Heart left ventricle (tissue), 16 donors: ENCODE measurements around the gene PAK4. TPM values are rescaled to one million over a fixed set of nuclear protein-coding genes. Genes with fewer than 3 reads are reported as not detected.

Experiments used
- ATAC-seq, 4 donors: fragments of 200-7000 bp; cut with Tn5 transposase; one replicate each; pipeline ENCODE4 v1.9.1; 2020 to 2022; ENCODE audit warnings: moderate library complexity in 4 of 4, mild to moderate bottlenecking in 3 of 4, moderate number of reproducible peaks in 1 of 4
- DNase-seq, 5 donors: peaks; one replicate each; pipeline ENCODE4 v3.0.0-alpha.2; 2020
- H3K27ac ChIP-seq, 12 donors: fragments of 200-600 bp; sonication (generic) in 4 of 12; one replicate each; pipeline versions ENCODE4 v1.5.0 to v1.8.0; 2016 to 2022; ENCODE audit warnings: mild to moderate bottlenecking in 2 of 12
- H3K27me3 ChIP-seq, 9 donors: fragments of 200-600 bp; sonication (generic) in 2 of 9; one replicate each; pipeline versions ENCODE4 v1.5.1 to v1.8.0; 2016 to 2022; ENCODE audit warnings: mild to moderate bottlenecking in 3 of 9
- H3K36me3 ChIP-seq, 9 donors: fragments of 200-600 bp; sonication (generic) in 2 of 9; one replicate each; pipeline versions ENCODE4 v1.5.0 to v1.8.0; 2018 to 2022; ENCODE audit warnings: mild to moderate bottlenecking in 2 of 9
- H3K4me1 ChIP-seq, 12 donors: fragments of 200-600 bp; sonication (generic) in 4 of 12; one replicate each; pipeline versions ENCODE4 v1.5.0 to v1.8.0; 2016 to 2022; ENCODE audit warnings: mild to moderate bottlenecking in 3 of 12
- H3K4me3 ChIP-seq, 12 donors: fragments of 200-600 bp; sonication (generic) in 4 of 12; one replicate each; pipeline versions ENCODE4 v1.5.0 to v1.8.0; 2017 to 2022; ENCODE audit warnings: mild to moderate bottlenecking in 9 of 12, moderate library complexity in 4 of 12
- H3K9me3 ChIP-seq, 12 donors: fragments of 200-600 bp; sonication (generic) in 4 of 12; one replicate each; pipeline versions ENCODE4 v1.5.0 to v1.8.0; 2016 to 2022; ENCODE audit warnings: mild to moderate bottlenecking in 1 of 12
- POLR2A ChIP-seq, 2 donors: fragments of 450-650 bp; IDR thresholded peaks; one replicate each; pipeline ENCODE4 v1.6.1; 2017; ENCODE audit warnings: antibody characterized with exemption in 2 of 2, mild to moderate bottlenecking in 2 of 2, moderate library complexity in 2 of 2
- WGBS, 4 donors: extraction: QIAGEN DNeasy Blood & Tissue Kit in 2 of 4; methylation state at CpG; one replicate each; pipeline versions ENCODE4 v1.1.5 to v1.1.7; 2013 to 2018; 5-methylcytosine and 5-hydroxymethylcytosine counted together
- intact Hi-C, 10 donors: fragments of 100-400 bp; cut with DNase I; formaldehyde crosslinking; loops; one replicate each; pipeline versions ENCODE4 v1.11.1 to v1.14.2; 2022
- polyA plus RNA-seq, 2 donors: library from polyadenylated mRNA; stranded (reverse); fragments of 200-250 nt; gene quantifications; one replicate each; pipeline ENCODE4 v1.2.3, GENCODE V29; 2013
- total RNA-seq, 9 donors: library from RNA; depleted of rRNA in 2 of 9; stranded (reverse); fragments of >200 nt in 2 of 9; fragmentation: NEBNext Ultra II Directional in 3 of 9; extraction: Animal tissue kit (Norgen Biotek cat#: 25700) in 3 of 9; gene quantifications; one replicate each; pipeline versions ENCODE4 v1.1.0 to v1.2.4, GENCODE V29; 2016 to 2023
- TF ChIP-seq, protein P1 (sequence below), 12 donors: fragments of 200-600 bp; sonication (generic) in 4 of 12; IDR thresholded peaks; one replicate each; pipeline versions ENCODE4 v1.5.0 to v1.8.0; 2018 to 2022; ENCODE audit warnings: antibody characterized with exemption in 12 of 12, mild to moderate bottlenecking in 5 of 12
- donor health status: ischemic (EF 13 %, LVEDD 7.1; RV severe dilation, severe dysfunction).
- donor health status: healthy with polysubstance abuse.
- donor health status: DM: no; HTN: yes; CAD: no.
- donor health status: DM: no; HTN: no; CAD: no.
- donor health status: ischemic (EF 25% LVEDD 6.9; RV normal size, moderate dysfunction).
- donor health status: ischemic (EF 25% LVEDD 5.7; RV mildly dilated, moderate dysfunction).
- donor health status: healthy.
- donor health status: DM: yes; HTN: yes; CAD: no.
- donor health status: ischemic (EF 35%, LVEDD 5.7; RV mildly dilated, moderate dysfunction).
- donor health status: nonischemic (EF 11% LVEDD 7.7; RV severe dilation, severe dysfunction).
- donor health status: DM: yes; HTN: yes; CAD: no.
- donor health status: PGD.
- donor health status: ischemic (EF 29% LVEDD 5.4; RV normal size, mild dysfunction).
- donor health status: nonischemic (EF 23%, LVEDD 6.1; RV moderate dilation, normal function).

PAK4 gene
- total and polyA plus RNA-seq, 11 donors, result 9.5 to 25.8 (median 16.2) TPM

DNA sequence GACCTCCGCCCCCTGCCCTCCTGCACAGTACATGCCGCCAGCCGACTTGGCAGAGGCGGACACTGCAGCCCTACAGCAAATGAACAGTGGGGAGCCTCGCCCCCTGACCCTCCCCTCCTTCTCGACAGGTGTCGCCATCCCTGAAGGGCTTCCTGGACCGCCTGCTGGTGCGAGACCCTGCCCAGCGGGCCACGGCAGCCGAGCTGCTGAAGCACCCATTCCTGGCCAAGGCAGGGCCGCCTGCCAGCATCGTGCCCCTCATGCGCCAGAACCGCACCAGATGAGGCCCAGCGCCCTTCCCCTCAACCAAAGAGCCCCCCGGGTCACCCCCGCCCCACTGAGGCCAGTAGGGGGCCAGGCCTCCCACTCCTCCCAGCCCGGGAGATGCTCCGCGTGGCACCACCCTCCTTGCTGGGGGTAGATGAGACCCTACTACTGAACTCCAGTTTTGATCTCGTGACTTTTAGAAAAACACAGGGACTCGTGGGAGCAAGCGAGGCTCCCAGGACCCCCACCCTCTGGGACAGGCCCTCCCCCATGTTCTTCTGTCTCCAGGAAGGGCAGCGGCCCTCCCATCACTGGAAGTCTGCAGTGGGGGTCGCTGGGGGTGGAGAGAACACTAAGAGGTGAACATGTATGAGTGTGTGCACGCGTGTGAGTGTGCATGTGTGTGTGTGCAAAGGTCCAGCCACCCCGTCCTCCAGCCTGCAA lies 52.9 kb downstream of the PAK4 start:
- no peak for TF ChIP-seq POLR2A (IDR thresholded peaks at IDR 0.05)
- TF ChIP-seq, protein P1, sequence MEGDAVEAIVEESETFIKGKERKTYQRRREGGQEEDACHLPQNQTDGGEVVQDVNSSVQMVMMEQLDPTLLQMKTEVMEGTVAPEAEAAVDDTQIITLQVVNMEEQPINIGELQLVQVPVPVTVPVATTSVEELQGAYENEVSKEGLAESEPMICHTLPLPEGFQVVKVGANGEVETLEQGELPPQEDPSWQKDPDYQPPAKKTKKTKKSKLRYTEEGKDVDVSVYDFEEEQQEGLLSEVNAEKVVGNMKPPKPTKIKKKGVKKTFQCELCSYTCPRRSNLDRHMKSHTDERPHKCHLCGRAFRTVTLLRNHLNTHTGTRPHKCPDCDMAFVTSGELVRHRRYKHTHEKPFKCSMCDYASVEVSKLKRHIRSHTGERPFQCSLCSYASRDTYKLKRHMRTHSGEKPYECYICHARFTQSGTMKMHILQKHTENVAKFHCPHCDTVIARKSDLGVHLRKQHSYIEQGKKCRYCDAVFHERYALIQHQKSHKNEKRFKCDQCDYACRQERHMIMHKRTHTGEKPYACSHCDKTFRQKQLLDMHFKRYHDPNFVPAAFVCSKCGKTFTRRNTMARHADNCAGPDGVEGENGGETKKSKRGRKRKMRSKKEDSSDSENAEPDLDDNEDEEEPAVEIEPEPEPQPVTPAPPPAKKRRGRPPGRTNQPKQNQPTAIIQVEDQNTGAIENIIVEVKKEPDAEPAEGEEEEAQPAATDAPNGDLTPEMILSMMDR (IDR thresholded peaks at IDR 0.05), result no peak
- Histone ChIP-seq H3K36me3 (peaks cover 0 to 56% (median 11%) of the 10 kb centered on the region in 9 donors), H3K4me3 (no peak overlapping the region), H3K27me3 (no peaks in the 10 kb centered on the region), H3K27ac (no peak overlapping the region), H3K4me1 (no peaks in the 10 kb centered on the region), H3K9me3 (no peaks in the 10 kb centered on the region)
- intact Hi-C loops, result no loop called here
- DNase-seq (no peak), ATAC-seq (no peak)
- WGBS, 4 donors, result 92 to 95% (median 93%) methylated on average over 18 to 30 of the region's 30 CpGs

DNA sequence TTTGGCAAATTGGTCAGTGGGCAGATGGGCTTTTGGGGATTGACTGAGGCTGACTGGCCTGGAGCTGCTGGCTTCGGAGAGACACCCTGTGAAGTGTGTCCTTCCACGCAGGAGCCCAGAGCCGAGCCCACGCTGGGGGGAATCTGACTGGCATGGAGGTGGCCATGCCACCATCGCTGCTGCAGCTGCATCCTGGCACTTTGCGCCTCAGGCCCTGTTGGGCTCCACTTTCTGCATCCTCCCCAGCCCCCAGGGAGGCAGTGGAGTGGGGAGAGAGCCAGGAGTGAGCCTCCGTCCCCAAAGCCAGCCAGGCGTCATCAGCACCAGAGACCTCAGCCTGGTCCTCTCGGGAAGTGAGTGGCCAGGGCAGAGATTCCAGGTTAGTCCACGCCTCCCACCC lies 54.2 kb downstream of the PAK4 start:
- WGBS, 4 donors, result 92 to 96% (median 94%) methylated on average over 10 of the region's 10 CpGs
- Histone ChIP-seq H3K27me3 (no peaks in the 10 kb centered on the region), H3K4me1 (no peaks in the 10 kb centered on the region), H3K36me3 (peaks cover 0 to 47% (median 11%) of the 10 kb centered on the region in 9 donors), H3K27ac (no peak overlapping the region), H3K9me3 (no peaks in the 10 kb centered on the region), H3K4me3 (no peak overlapping the region)
- intact Hi-C loops, result loop anchor here in 1 of 10 donors (10.0 kb wide), 1 partner anchor 55 kb away; the partner anchor contains the start of gene PAK4
- no peak for ATAC-seq
- TF ChIP-seq POLR2A (IDR thresholded peaks at IDR 0.05), result no peak
- TF ChIP-seq, protein P1 (IDR thresholded peaks at IDR 0.05), result no peak
- no peak for DNase-seq

DNA sequence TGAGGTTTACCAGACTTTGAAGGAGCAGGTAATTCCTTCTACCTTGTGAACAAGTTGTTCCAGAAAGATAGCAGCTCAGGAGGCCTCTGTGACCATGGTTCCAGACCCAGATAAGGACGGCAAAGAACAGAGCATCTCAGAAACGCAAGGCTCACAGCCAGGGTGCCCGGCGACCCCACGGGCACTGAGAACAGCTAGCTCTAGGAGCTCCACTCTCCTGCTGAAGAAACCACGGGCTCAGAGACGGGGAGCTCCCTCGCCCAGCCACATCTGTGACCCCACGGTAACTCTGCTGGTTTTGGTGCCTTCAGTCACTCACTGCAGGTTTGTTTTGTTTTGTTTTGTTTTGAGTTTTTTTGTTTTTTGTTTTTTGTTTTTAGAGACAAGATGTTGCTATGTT lies 55.2 kb downstream of the PAK4 start:
- no peak overlapping the region for H3K27ac ChIP-seq
- H3K9me3 ChIP-seq, result no peaks in the 10 kb centered on the region
- intact Hi-C loops, result loop anchor here in 1 of 10 donors (10.0 kb wide), 1 partner anchor 56 kb away; the partner anchor contains the start of gene PAK4
- no peak overlapping the region for H3K4me3 ChIP-seq
- peaks cover 0 to 38% (median 10%) of the 10 kb centered on the region in 9 donors for H3K36me3 ChIP-seq
- H3K4me1 ChIP-seq, result no peaks in the 10 kb centered on the region
- H3K27me3 ChIP-seq, result no peaks in the 10 kb centered on the region
- ATAC-seq (no peak), DNase-seq (no peak)
- TF ChIP-seq, protein P1 (IDR thresholded peaks at IDR 0.05), result no peak
- no peak for TF ChIP-seq POLR2A (IDR thresholded peaks at IDR 0.05)
- WGBS, 4 donors, result 81 to 86% (median 84%) methylated on average over 9 of the region's 9 CpGs

- intact Hi-C loops, result loop anchor here in 1 of 10 donors (10.0 kb wide), 1 partner anchor 57 kb away; the partner anchor contains the start of gene PAK4
- TF ChIP-seq, protein P1 (IDR thresholded peaks at IDR 0.05), result no peak
- TF ChIP-seq POLR2A (IDR thresholded peaks at IDR 0.05), result no peak
These were observed 56.1 kb downstream of the PAK4 start for GRCh38 chr19:39181500-39182173.

More at GRCh38 chr19:39181500-39182173, 56.1 kb downstream of the PAK4 start:
- DNase-seq (no peak), ATAC-seq (no peak)
- H3K27me3 ChIP-seq, result no peaks in the 10 kb centered on the region
- no peak overlapping the region for H3K27ac ChIP-seq
- no peaks in the 10 kb centered on the region for H3K4me1 ChIP-seq
- 88 to 90% (median 88%) methylated on average over 14 to 21 of the region's 21 CpGs for WGBS, 4 donors
- no peaks in the 10 kb centered on the region for H3K9me3 ChIP-seq
- H3K4me3 ChIP-seq, result no peak overlapping the region
- peaks cover 0 to 30% (median 8%) of the 10 kb centered on the region in 9 donors for H3K36me3 ChIP-seq
